Right ventricle myocardium superior (tissue), 1 donor: Measurements from ENCODE around the gene SORT1. TPM values are rescaled to one million over a fixed set of nuclear protein-coding genes. Genes with fewer than 3 reads are reported as not detected.
"Not testable (repeated sequence)": the region's sequence is repeated elsewhere in the genome, so short reads cannot be mapped to it uniquely, and the experiment has no call there.

Source experiments
- ATAC-seq: fragments of 200-7000 bp; cut with Tn5 transposase; one replicate; pipeline ENCODE4 v1.9.1; 2020; ENCODE audit warnings: mild to moderate bottlenecking; ENCODE audit not compliant: poor library complexity
- DNase-seq: peaks from one replicate; pipeline ENCODE4 v3.0.0-alpha.2; 2020
- intact Hi-C: fragments of 100-400 bp; cut with DNase I; formaldehyde crosslinking; loops from one replicate; pipeline ENCODE4 v1.11.2; 2022
- total RNA-seq: library from RNA; stranded (reverse); fragmentation: NEBNext Ultra II Directional; extraction: Animal tissue kit (Norgen Biotek cat#: 25700); gene quantifications from one replicate; pipeline ENCODE4 v1.2.1, GENCODE V29; 2021
- donor health status: DM: no; HTN: yes; CAD: no; lungs with severe emphysema.

SORT1 gene
- total RNA-seq, 1 donor from 2014 or later: 127 TPM

DNA sequence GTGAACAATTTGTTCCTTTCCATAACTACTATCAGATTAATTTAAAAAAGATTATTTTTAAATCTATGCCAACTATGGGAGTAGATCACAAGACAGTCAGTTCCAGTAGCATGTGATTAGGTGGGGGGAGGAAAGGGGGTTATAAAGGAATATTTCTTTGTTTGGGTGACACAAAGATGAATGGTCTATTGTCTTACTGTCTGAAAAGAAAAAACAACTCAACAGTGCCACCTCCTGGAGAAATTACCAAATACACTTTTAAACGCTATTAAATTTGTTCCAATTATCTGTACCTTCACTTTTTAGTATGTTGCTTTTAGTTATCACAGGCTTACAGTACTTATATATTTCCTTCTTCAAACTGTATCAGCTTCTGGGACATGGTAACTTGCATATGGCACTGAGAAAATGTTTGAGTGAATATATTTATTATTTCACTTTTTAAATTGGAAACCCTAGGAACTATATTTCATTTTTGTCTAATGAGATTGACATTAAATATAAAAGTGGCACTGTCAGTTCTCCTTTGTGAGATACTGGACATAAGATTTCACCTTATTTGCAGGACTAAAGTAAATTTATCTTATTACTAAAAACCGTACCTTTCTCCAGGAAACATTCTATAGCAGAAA lies 1.7 kb upstream of the SORT1 start:
- intact Hi-C loops: loop anchor here (2.0 to 5.0 kb wide), 2 partner anchors 47 to 123 kb away; no protein-coding TSS in a partner anchor
- ATAC-seq (peak; percentile 34), DNase-seq (no peak)

DNA sequence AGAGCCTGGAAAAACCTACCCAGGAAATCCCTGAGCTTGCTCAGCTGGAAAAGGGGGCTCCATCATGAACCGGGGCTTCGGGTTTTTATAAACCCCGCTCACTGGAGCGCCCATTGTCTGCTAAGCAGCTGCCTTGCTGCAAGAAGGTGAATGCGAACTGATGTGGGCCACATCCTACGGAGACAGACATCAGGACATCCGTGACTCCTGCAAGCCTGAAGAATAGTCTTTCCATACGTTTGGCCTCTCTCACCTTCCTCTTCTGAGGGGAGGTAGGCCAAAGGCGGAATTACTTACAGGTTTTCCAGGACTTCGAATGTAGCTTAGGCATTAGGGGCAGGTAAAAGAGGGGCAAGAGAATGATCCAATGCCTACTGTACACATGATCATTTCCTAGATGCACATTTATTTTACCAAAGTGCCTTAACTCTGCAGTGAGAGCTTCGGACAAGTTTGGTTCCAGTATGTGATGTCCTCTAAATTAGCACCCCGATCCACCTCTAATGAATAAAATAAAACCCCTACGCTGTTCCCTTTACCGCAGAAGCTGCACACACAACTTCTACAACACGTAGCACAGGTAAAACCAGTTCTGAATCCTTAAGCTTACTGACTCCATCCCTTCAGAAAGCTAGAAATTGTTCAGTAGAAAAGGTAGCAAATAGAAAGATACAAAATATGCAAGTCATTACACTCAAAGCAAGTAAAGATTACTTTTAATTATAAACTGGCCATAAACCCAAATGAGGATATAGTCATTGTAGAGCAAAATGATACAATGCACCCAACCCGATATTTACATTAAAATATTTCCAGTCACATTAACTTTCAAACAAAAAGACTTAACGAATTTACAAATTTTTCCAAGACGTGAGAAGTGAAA lies 866 bp upstream of the SORT1 start:
- DNase-seq: no peak
- intact Hi-C loops: loop anchor here (2.0 to 5.0 kb wide), 2 partner anchors 46 to 122 kb away; no protein-coding TSS in a partner anchor
- no peak for ATAC-seq

DNA sequence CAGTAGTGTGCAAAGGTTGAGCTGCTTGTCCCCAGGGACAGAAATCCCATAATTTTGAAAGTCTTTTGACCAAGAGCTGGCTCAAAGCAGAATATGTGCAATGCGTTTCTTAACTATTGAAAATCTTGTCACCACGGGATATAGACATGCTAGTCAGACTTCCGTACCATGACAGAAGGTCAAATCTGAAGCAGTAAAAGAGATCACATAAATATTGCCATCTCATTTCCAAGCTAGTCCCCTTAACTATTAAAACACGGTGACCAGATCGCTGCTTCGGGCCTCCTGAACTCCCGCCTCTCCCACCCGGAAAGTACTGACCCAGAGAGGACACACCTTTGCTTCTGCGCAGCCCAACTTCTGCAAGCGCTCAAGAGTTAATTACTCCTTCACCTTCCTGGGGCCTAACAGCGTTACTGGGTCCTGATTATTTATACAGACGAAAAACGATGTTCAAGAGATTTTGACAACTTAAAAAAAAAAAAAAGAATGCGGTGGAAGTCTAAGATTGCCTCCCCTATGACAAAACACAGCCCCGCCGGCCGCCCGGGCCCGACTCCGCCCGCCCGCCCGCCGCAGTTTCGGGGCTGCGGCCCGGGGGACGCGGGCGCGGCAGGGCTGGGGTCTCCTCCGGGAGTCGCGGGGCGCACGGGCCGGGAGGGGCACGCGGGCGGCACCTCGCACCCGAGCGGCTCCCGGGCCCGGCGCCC lies 692 bp downstream of the SORT1 start:
- DNase-seq (no peak), ATAC-seq (no peak)
- intact Hi-C loops: loop anchor here (5.0 kb wide), 1 partner anchor 45 kb away; no protein-coding TSS in a partner anchor

DNA sequence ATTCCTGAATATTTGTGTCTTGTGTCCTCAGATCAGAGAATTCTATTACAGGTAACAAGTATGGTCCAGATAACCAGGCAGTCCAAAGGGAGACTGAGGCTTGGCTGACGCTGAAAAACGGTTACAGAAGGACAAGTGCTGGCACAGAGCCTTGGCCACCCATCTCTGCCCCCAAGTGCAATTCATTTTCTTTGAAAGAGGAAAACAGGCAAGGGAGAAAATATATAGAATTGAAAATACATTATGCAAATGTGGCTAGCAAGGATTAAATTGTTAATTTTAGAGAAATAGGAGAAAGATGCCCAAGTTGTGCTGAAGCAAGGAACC lies 1.2 kb downstream of the SORT1 start:
- ATAC-seq: no peak
- DNase-seq: no peak
- intact Hi-C loops: loop anchor here (5.0 kb wide), 1 partner anchor 44 kb away; no protein-coding TSS in a partner anchor

DNA sequence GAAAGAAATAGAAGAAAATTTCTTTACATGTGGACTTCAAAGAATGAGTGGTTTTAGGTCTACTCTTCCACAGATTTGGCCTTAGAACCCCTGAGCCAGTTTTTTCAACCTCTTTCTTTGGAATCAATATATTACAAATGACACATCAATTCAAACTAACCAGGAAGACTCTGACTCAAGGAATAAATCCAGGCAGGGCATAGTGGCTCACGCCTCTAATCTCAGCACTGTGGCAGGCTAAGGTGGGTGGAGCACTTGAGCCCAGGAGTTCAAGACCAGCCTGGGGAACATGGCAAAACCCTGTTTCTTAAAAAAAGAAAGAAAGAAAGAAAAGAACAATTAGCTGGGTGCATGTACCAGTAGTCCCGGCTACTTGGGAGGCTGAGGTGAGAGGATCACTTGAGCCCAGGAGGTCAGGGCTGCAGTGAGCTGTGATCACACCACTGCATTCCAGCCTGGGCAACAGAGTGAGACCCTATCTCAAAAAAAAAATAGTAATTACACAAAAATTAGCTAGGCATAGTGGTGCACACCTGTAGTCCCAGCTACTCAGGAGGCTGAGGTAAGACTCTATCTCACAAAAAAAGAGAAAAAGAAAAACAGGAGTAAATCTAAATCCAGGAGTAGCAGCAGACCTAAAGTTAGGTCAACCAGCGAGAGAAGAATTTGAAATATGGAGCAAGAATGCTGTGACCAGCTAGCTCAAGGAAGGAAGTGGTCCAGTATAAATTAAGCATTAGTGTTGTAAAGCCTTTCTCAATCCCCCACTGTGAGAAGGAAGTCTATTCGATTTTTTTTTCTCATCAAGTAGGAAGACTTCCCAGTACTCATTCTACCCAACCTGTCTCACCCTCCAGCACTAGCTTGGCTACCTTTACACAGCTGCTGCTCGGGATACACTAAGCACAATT lies 1.9 kb downstream of the SORT1 start:
- ATAC-seq (no peak), DNase-seq (no peak)
- intact Hi-C loops: loop anchor here (5.0 kb wide), 1 partner anchor 44 kb away; no protein-coding TSS in a partner anchor

DNA sequence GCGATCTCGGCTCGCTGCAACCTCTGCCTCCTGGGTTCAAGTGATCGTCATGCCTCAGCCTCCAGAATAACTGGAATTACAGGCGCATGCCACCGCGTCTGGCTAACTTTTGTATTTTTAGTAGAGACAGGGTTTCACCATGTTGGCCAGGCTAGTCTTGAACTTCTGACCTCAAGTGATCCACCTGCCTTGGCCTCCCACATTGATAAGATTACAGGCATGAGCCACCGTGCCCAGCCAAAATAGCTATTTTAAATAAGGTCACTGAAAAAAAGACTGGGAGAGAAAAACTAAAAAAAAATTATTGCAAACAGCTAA lies 2.5 kb downstream of the SORT1 start:
- not testable (repeated sequence) for ATAC-seq, DNase-seq
- intact Hi-C loops: loop anchor here (5.0 kb wide), 1 partner anchor 43 kb away; no protein-coding TSS in a partner anchor

DNA sequence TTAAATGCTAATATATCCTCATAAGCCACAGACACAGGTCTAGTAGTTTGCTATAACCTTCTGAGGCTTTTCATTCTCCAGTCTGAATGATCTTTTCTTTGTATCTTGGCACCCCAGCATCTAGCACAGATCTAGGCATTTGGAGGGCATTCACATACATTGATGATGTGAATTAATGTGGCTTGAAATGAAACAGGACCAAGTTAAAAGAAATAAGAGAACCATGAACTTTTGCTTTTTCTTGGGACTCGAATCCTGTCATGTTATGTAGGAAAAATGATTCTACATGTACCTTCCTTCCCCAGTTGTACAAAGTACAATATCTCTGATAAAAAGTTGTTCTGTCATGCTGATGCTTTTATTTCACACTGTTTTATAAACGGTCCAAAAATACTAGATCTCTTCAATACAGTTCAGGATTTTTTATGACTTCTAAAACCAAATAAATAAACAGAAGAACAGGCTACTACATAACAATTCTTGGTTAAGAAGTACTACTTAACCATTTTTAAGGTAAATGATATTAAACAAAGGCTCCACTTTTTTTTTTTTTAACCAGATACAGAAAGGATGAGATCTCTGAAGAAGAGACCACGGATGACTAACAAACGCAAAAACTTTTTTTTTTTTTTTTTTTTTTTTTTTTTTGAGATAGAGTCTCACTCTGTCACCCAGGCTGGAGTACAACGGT lies 3.0 kb downstream of the SORT1 start:
- ATAC-seq: no peak
- intact Hi-C loops: loop anchor here (5.0 kb wide), 1 partner anchor 42 kb away; no protein-coding TSS in a partner anchor
- no peak for DNase-seq

DNA sequence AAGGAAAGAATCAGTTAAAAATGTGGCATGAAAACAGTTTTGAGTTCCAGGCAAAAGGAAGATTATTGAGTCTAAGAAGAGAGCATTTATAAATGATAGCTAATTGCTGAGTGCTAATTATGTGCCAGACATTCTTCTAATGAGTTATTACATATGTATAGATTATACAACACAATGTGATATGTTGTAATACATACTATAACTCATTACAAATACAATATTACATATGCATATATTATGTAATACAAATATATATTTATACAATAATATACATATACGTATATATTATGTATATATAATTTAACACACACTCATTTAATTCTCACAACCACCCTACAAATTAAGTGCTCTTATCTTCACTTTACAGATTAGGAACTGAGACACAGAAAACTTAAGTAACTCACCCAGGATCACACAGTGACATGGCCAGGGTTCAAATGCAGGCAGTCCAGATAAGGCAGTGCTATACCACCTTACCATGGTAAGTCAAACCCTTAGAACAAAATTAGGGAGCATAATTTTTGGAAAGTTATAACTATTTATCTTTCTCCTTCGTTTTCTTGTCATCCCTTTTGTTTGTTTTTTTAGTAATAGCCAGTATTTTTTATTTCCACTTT lies 4.0 kb downstream of the SORT1 start:
- DNase-seq (no peak), ATAC-seq (no peak)
- intact Hi-C loops: no loop called here

DNA sequence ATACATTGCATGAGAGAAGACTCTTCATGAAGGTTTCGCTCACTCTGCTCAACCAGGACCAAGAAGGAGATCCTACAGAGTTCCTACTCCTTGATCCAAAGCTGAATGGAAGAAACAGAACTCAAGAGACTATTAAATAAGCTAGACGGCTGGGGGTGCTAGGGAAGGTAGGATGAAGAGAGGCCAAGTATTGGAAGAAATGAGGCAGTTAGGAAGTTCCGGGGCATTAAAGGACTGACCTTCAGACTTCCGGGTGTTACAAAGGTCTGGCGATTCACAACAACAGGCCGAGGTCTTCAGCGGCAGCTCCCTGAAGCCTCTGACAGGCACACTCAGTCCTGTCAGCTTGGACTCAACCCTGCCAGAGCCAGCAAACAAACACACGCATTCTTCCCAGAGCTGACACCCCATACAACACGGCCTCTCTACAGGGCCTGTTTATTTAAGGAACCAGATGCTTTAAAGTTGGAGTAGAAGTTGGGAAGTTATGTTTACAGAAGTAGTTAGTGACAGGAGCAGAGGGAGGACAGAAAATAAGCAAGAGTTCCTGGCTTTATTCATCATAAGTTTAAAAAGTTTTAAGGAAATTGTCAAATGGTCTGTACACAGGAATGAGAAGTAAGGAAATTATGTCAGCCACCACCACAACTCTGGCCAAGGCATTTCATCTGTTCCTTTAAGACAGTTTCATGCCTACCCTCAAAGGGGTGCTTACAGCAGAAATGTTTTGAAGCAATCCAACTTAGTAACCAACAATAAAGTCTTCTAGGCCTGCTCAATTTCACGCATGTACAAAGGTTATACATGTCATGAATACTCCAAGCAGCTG lies 4.7 kb downstream of the SORT1 start:
- intact Hi-C loops: no loop called here
- ATAC-seq: peak; percentile 80
- peak; percentile 82 for DNase-seq

DNA sequence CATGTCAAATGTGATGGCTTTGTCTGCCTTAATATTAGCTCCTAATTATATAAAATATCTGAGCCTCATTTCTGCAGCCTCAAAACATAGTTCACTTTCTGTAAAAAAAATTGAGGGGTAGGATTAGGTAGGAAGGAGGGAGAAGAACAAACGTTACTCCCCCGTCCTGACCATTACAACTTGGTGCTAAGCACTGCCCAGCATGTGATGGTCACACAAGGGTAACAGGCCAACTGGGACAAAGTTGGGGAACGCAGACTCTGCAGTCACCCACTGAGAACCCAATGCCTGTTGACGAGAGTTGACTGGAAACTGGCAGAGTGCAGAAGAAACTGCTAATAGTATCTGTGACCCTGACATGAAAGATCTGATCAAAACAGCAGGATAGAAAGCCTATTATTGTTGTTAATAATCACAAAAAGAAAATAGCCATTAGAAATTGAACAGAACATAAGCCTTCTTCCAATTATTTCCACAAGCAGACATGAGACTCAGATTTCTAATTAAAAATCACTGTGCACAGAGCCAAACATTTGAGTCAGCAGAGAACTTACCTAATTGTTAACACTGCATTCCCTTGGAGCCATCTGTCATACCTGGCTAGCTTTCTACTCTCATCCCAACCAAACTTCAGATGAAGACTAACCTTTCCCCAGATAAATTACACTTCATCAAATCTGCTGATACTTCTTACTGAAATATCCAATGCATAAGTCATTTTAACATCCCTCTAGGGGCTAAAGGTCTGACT lies 5.5 kb downstream of the SORT1 start:
- intact Hi-C loops: no loop called here
- DNase-seq: no peak
- peak; percentile 75 for ATAC-seq

DNA sequence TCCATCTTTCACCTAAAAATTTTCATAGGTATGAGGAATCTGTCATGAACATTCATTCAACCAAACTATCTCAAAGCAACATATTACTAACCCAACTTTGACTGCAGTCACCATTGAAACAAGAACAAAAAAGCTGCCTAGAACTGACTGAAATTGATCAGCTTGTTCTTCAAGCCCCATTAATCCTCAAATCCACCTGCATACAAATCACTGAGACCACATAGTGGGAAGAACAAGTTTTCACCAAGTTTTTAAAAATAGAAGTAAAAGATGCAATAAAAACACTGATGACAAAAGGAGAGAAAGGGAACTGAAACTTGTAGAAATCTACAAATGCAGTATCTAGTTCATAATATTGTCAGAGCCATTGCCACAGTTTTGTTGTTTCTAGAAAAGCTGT lies 6.1 kb downstream of the SORT1 start:
- ATAC-seq: no peak
- DNase-seq: no peak
- intact Hi-C loops: no loop called here

DNA sequence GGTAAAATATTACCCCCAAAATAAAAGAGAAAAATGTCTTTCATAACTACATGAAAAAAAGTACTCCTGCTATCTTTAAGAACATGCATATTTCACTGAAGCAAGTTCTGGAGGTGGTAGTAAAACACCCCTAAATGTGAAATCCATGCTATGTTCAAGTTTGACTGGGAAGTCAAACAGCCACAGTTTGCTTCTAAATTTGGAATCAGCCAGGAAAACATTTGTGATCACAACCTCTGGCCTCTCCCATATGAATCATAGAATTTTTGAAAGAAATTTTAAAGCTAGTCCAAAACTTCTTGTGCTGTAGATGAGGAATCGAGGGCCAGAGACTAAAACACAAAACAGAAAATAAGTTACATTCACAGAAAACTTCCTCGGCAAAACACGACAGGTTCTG lies 6.6 kb downstream of the SORT1 start:
- DNase-seq: no peak
- intact Hi-C loops: no loop called here
- peak; percentile 30 for ATAC-seq

DNA sequence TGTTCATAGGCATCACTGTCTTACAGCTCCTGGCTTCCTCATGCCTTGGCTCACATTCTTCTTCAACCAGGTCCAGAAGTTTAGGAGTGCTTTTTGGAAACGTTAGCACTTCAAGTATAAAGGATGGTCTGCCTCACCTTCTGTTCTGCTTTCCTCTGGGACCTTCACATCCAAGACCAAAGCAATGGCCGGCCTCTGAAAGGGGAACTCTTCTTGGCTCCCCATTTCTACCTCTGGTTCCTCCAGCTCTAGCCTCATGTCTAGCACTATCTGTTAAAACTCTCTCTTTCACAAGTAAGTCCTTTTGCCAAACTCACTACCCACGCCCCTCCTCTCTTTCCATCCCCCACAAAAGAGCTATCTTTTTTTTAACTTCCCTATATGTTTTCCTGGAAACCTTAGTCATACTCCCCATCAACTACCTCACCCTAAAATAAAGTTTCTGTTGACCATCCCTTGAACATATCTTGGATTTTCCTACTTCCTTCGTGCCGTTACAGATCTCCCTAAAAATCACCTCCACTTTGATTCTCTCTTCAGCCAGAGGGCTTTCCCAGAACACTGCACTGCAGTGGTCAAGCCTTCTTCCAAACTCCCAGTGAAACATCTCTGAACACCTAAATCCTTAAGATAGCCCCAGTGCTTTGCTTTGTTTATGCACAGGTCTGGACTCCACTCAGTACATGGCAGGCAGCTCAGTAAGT lies 7.9 kb downstream of the SORT1 start:
- ATAC-seq (no peak), DNase-seq (no peak)
- intact Hi-C loops: no loop called here

DNA sequence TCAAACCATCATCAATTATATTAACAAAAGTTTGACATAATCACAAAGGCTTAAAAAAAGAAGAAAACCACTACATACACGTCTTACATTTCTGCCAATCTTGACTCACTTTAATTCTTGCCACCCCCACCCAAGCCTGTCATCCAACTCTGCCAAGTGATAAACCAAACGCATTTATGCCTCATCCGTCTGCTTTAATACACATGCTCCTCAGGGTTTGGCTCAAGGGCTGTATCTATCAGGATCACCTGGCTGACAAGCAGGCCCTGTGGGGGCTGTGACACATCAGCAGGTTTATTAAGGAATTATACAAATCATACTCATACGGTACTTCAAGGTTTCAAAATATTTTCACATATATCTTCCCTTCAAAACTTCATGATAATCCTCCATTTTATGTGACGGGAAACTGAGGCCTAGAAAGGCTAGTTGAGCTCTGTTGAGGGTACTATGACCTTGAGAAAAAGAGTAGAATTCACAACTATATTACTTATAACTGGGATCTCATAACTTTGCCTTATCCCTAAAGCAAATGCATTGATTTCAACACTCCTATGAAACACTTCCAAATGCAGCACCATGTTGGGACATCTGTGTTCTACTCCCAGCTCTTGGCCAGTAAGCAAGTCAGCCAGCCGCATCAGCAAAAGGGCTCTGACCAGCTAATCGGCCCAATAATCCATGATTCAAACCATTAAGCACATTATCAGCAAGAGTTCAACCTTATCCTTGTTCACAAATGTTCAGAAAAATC lies 8.7 kb downstream of the SORT1 start:
- no peak for DNase-seq
- intact Hi-C loops: no loop called here
- no peak for ATAC-seq

DNA sequence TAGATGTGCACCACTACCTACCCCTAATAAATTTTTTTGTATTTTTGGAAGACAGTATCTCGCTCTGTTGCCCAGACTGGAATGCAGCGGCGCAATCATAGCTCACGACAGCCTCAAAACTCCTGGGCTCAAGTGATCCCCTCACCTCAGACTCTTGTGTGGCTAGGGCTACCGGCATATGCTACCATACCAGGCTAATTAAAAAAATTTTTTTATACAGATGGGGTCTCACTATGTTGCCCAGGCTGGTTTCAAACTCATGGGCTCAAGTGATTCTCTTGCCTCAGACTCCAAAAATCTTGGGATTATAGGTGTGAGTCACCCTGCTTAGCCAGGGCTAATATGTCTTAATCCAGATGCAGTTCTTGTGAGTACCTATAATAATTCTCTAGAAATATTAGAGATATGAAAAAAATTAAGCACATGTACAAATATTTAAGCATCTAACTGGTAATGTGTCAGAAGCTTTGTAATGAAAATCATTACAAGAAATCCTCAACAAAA lies 9.5 kb downstream of the SORT1 start:
- ATAC-seq: no peak
- no peak for DNase-seq
- intact Hi-C loops: no loop called here
